HEK293 (cell line): ENCODE measurements around the gene SEMA3A.

Source experiments
- CTCF ChIP-seq: fragments of 450-650 bp; formaldehyde crosslinking; IDR thresholded peaks from 2 replicates; pipeline ENCODE4 v1.5.1; 2016; ENCODE audit warnings: missing biosample characterization, missing genetic modification characterization
- KLF1 ChIP-seq: fragments of 450-650 bp; formaldehyde crosslinking; IDR thresholded peaks from 2 replicates; pipeline ENCODE4 v1.5.1; 2016; ENCODE audit warnings: missing biosample characterization, missing genetic modification characterization
- YY1 ChIP-seq: fragments of 450-650 bp; formaldehyde crosslinking; IDR thresholded peaks from 2 replicates; pipeline ENCODE4 v1.5.1; 2018; ENCODE audit warnings: missing biosample characterization, missing genetic modification characterization
- ZNF146 ChIP-seq: fragments of 450-650 bp; formaldehyde crosslinking; IDR thresholded peaks from 2 replicates; pipeline ENCODE4 v1.5.1; 2016; ENCODE audit warnings: missing biosample characterization, missing genetic modification characterization
- ZNF274 ChIP-seq, 2 experiments: fragments of 200-500 bp in 1 of 2; fragments of 450-650 bp in 1 of 2; sonication (Bioruptor generic) in 1 of 2; formaldehyde crosslinking in 1 of 2; IDR thresholded peaks; 2 replicates each; pipeline versions ENCODE4 v1.5.1 to v1.6.1; 2014 to 2016; ENCODE audit warnings: borderline replicate concordance in 1 of 2, inconsistent platforms in 1 of 2, low read length in 1 of 2, missing biosample characterization in 1 of 2, missing genetic modification characterization in 1 of 2

- TF ChIP-seq KLF1 (tag by site-specific recombination) (no peak), CTCF (no peak), YY1 (tag by site-specific recombination) (no peak), ZNF146 (tag by site-specific recombination) (no peak), ZNF274 (IDR thresholded peaks at IDR 0.05; ENCODE audit: low read length) (no peak), ZNF274 (tag by site-specific recombination; IDR thresholded peaks at IDR 0.05; ENCODE audit: borderline replicate concordance) (no peak)
These were observed 12.3 kb downstream of the SEMA3A start for GRCh38 chr7:84182301-84182700.
